GM19240 (cell line): ENCODE measurements around the gene TTLL10.
A peak's percentile ranks its signal among the peaks of the same experiment; 100 is the strongest.

ENCODE experiments used
- DNase-seq: peaks from one replicate; pipeline ENCODE4 v3.0.0; 2011; ENCODE audit warnings: low spot score; ENCODE audit not compliant: insufficient read length

Gene TTLL10, protein sequence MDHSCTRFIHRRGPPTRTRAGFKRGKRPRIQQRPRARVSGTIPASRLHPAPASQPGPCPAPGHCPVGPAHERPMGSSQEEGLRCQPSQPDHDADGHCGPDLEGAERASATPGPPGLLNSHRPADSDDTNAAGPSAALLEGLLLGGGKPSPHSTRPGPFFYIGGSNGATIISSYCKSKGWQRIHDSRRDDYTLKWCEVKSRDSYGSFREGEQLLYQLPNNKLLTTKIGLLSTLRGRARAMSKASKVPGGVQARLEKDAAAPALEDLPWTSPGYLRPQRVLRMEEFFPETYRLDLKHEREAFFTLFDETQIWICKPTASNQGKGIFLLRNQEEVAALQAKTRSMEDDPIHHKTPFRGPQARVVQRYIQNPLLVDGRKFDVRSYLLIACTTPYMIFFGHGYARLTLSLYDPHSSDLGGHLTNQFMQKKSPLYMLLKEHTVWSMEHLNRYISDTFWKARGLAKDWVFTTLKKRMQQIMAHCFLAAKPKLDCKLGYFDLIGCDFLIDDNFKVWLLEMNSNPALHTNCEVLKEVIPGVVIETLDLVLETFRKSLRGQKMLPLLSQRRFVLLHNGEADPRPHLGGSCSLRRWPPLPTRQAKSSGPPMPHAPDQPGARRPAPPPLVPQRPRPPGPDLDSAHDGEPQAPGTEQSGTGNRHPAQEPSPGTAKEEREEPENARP

GRCh38 chr1:1173793-1174415 is at the start of gene TTLL10:
Gene TTLL10, plus strand, starts transcription at chr1:1173880. Its CDS starts 5,336 bp downstream, at chr1:1179216.
- no peak for DNase-seq

DNA sequence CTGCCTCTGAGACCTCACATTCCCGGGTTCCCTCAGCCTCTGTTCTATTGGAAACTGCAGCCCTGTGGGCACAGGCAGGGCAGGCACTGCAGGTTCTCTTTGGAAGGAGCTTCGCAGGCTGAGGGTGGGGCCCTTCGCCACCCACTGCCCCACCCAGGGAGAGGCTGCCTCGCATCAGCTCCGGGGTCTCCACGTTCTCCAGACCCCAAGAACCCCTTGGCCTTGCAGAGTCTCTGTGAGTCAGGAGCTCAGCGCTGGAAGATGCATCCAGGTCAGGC is 49.2 kb upstream of the TTLL10 start:
- DNase-seq: no peak

DNA sequence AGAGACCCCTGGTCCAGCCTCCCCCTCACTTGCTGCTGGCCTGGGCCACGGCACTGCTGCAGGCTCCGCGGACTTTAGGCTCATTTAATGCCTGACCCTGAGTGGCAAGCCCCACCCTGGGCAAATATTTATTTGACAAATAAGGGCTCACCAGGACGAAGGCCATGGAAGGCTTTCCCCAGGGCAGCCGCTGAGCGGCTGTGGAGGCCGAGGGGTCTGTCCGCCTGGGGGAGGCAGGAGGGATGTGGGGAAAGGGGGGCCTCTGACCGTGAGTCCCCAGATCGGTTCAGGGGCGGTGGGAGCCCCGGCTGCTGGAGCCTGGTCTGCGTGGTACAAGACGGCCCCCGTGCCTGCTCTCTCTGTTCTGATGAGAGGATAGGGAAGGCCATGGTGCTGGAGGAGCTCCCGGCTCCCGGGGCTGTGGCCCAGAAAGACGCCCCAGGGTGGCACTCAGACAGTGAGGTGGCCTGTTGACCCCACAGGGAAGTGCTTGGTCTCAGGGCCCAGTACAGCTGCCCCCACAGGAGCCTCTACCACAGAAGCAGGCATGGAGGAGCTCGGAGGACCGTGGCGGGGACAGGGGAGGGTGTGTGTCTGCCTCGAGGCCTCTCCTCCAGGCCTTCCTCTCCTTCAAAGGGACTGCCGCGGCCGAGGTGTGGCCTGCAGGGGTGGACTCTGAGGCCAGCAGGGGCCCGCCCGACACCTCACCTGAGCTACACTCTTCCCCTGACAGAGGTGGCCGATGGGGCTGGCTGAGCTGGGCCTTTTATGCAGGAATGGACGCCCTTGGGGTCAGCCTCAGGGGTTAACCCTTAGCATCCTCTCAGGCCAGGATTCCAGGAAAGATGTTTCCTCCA is 48.7 kb upstream of the TTLL10 start:
- no peak for DNase-seq

DNA sequence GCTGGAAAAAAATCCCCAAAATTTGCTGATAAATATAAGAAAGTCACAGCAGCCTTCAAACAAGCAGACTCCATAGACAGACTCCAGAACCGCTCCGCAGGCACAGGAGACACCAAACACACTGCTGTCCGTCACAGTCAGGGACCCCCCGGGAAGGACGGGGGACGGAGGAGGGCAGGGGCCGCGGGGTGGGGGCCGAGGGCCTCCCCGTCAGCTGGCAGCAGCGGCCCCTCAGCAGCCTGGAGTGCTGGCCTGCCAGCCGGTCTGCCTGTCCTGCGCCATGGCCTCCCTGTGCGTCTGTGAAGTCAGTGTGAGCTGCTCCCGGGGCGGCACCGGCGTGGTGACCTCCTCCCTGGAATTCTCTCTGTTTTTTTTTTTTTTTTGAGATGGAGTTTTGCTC is 47.7 kb upstream of the TTLL10 start:
- DNase-seq: no peak

DNA sequence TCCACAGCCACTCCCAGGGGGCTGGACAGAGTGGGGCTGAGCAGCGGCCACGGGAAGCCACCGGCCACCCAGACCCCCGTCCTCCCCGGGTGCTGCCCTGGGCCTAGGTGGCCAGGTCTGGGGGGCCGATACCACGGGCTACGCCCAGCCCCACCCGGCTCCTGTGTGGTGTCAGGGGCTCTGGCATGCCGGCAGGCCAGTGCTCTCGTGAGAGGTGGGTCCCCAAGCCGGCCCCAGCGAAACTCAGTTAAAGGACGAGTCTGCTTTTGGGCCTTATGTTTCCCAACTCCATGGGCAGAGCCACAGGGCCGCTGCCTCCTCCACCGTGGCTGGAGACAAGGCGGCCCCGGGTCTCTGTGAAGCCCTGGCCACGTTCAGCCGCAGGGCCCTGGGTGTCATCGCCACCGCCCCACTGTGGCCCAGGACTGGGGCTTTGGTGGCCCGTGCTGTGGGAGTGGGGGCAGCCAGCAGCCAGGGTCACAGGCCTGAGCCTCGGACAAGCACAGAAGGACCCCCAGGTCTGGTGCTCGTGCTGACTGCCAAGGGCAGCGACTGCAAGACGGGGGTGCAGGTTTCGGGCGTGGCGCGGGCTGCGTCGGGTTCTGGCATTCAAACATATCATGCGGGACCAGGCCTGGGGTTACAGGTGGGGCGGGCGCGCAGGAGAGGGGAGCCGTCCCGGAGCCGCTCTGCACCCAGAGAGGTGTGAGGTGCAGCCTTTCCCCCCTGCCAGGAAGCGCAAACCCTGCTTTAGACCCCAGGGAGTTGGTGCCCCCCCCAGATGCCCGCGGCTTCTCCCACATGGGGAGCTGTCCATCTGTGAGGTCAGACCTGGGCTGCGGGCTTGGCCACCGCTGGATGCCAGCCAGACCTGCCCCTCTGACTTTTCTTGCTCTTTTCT is 45.9 kb upstream of the TTLL10 start:
- no peak for DNase-seq

GRCh38 chr1:1128454-1129139 is 45.1 kb upstream of the TTLL10 start:
- no peak for DNase-seq

- DNase-seq: no peak
These were observed 44.3 kb upstream of the TTLL10 start for GRCh38 chr1:1129381-1129821.

- DNase-seq: no peak
These were observed 43.2 kb upstream of the TTLL10 start for GRCh38 chr1:1130206-1131120.

DNA sequence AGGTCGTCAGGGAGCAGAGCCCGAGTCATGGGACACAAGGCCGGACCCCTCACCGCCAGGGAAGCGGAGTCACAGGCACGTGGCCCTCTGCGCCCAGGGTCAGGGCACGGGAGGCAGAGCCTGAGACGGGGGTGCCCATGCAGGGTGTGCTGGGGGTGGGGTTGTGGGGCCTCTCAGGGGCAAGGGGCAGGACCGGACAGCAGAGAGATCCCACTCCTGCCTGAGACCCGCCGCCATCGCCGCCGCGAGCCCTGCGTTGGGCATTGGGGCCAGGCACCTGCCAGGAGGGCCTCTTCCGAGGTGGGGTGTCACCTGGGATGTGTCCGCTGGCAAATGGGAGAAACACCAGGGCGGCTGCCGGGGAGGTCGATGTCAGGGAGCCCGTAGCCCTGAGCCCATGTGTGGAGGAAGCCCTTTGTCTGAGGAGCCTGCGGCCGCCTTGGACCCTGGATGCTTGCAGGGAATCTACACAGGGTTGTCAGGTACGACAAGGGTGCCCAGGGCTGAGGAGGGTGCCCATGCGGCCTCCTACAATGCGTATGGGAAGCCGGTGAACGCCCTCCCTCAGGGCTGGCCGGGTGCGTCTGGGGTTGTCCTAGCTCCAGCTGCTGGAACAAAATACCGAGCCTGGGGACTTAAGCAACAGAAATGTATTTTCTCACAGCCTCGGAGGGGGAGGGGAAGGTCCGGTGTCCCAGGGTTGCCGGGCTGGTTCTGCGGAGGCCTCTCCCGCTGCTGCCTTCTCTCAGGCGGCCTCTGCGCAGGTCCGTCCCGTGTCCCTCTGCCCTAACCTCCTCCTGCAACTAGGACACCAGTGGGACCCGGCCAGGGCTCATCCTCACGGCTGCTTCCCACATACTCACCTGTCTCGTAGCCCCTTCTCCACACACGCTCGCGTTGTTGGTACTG is 41.4 kb upstream of the TTLL10 start:
- no peak for DNase-seq

- DNase-seq: no peak
These were observed 40.5 kb upstream of the TTLL10 start for GRCh38 chr1:1132956-1133750.

DNA sequence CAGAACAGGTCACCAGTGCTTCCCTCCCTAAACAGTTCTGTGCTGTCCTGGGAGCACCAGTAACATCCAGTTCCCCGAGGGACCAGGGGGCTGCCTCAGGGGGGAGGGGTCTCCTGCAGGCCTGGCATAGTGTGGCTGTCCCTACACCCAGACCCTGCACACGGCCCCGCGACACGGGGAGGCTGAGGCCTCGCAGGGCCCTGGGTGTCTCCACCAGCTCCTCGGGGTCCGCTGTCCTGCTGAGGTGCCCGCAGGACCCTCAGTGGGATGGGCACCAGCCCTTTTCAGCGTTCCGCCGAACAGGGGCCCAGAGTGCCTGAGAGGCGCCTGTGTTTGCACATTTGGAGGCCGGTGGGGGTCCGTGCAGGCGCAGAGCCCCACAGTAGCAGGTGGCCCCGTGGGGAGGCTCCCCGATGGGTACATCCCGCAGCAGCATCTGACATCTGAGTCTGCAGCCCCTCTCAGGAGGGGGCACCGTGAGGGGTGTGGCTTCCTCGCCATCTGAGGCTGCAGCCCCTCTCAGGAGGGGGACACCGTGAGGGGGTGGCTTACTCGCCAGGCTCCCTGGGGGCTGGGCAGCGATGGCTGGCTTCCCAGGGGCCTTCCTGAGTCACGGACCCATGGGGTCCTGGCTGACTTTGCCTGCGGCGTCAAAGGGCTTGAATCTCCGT is 39.2 kb upstream of the TTLL10 start:
- no peak for DNase-seq

GRCh38 chr1:1135339-1136136 is 38.1 kb upstream of the TTLL10 start:
- no peak for DNase-seq

GRCh38 chr1:1136547-1137230 is 37.0 kb upstream of the TTLL10 start:
- no peak for DNase-seq

DNA sequence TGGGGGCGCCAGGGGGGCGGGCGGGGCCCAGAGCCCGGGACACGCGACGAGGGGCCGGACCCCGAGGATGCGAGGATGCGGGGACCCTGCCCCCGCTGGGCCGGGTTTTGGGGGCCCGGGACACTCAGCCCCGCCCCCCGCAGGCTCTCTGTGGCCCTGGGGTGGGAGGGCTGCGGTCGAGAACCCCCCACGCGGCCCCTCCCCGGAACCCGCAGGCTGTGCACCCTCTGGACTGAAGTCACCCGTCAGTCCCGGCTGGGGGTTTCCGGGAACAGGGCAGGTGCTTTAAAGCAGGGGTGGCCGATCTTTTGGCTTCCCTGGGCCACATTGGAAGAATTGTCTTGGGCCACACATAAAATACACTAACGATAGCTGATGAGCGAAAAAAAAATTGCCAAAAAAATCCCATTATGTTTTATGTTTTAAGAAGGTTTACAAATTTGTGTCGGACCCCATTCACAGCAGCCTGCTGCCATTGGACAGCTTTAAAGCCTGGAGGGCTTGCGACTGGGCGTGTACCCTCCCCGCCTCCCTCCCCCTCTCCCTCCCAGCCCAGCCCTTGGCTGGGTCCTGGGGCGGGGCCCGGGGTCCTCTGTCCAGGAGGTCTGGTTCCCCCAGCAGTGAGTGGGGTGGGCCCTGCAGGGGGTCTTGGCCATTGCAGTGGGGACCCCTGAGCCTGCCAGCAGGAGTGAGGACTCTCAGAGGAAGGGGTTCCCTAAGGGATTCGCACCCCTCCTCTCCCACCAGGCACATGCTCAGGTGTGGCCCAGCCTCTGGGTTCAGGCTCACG is 36.2 kb upstream of the TTLL10 start:
- peak; percentile 83 for DNase-seq
